GM21447 (cell line): ENCODE results near the gene FZD4.

ENCODE experiments used
- ATAC-seq: cut with Tn5 transposase; IDR thresholded peaks from one replicate; pipeline ENCODE4 v1.9.1; 2021; ENCODE audit not compliant: unreplicated experiment

Gene FZD4

DNA sequence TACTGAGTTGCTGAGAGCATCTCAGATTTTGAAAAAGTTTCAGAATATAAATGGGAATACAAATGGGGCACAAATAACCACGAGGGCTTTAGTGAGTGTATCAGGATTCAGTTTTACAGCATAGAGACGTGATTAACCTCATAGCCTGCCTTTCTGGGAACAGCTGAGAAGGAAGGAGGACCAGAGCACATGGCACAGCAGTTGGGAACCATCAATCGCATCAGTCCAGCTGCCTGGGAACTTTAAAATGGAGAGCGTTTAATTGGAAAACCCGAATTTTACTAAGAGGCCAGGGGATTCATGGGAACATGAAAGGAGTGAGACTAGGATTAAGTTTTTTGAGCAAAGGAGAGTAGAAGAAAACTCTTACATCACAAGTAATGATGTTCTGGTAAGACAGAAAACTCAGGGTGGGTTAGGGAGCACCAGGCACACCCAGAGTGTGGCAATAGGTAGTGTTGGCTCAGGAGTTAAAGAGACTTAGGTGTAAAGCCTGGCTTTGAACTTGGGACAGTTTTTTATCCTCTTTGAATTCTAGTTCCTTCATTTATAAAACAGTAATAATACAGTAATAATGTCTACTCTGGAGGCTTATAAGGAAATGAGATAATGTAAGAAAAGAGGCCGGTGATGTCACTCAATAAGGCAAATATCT lies 40.2 kb downstream of the FZD4 start:
- ATAC-seq: no peak

- ATAC-seq: no peak
These were observed 43.0 kb downstream of the FZD4 start for GRCh38 chr11:86912238-86912637.

DNA sequence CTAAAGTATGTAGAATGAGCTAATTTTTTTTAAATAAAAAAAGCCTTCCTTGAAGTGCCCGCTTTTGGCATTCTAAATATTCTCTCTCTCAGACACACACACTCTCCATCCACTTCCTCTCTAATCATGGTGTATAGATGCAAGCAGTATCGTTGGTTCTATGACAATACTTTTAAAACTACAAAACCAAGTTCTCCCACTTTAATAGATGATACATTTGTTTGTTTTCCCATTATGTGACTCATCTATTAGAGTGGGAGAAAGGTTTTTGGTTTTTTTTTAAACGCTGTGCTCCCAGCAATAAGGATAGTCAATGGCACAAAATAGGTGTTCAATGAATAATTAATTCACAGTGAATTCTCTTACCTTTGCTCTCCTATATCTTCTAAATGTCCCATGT lies 44.6 kb downstream of the FZD4 start:
- ATAC-seq: no peak

- ATAC-seq: no peak
These were observed 49.0 kb downstream of the FZD4 start for GRCh38 chr11:86906198-86906597.

GRCh38 chr11:86905252-86905651 lies 49.9 kb downstream of the FZD4 start:
- no peak for ATAC-seq

GRCh38 chr11:86904001-86904400 lies 51.2 kb downstream of the FZD4 start:
- ATAC-seq: no peak

DNA sequence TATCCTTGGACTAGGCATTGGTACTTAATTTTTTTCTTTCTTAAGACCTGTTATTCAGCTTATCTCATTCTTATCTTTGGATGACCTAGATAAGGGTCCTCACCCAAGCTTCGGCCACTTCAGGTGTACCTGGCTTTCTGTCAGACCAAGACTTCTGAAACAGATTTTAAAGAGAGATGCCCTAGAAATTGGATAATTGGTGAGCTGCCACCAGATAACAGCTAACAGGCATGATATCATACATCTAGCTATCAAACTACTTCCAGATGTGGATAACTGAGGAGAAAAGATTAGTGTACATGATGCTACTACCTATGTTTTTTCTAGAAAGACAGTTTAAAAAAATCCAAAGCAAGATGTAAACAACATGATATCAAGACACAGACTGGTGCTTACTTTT lies 52.9 kb downstream of the FZD4 start:
- no peak for ATAC-seq

DNA sequence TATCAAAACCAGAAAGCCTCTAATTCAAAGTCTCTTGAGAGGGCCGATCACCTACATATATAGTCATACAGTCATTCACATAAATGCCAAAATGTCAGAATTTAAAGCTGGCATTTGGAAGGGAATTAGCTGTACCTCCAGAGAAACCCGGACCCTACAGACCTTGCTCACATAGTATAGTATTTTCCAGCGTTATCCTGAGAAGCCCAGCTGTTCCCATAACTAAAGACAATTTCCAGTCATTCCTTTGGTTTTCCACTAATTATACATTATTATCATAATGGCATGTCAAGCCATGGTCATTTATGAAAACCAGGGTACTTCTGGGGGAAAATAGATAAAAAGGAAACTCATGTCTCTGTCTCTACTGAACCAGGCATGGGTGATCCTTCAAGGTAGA lies 53.6 kb downstream of the FZD4 start:
- no peak for ATAC-seq

GRCh38 chr11:86900162-86900561 lies 55.0 kb downstream of the FZD4 start:
- ATAC-seq: no peak

GRCh38 chr11:86898689-86899088 lies 56.5 kb downstream of the FZD4 start:
- no peak for ATAC-seq

DNA sequence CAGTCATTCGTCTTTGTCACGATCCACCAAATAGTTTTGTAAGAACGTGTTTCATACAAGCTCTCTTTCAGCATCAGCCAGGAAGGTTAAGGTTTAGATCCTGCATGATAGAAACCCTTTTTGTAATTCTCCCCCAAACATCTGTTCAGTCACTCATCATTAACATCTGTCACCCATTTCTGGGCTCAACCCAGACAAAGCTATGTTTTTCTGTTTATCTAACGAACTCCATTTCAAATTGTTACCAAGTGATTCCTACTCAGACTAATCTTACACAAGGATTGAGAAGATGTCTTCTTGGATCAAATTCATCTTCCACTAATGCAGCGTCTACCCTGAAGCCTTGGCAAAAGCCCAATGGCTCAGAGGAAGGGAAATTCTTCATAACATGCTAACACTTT lies 58.8 kb downstream of the FZD4 start:
- ATAC-seq: no peak
